Measurements from ENCODE around the gene BCL2L15.

- TF ChIP-seq CTCF (tag by site-specific recombination; IDR thresholded peaks at IDR 0.05), result no peak
- TF ChIP-seq PRDM2 (tag by site-specific recombination; IDR thresholded peaks at IDR 0.05; ENCODE audit: borderline replicate concordance), result no peak
- TF ChIP-seq MYNN (tag by site-specific recombination; IDR thresholded peaks at IDR 0.05; ENCODE audit: borderline replicate concordance), result no peak
- TF ChIP-seq OSR2 (tag by site-specific recombination; IDR thresholded peaks at IDR 0.05), result no peak
- TF ChIP-seq ZFP37 (tag by site-specific recombination; IDR thresholded peaks at IDR 0.05), result no peak
- no peak for TF ChIP-seq REST (tag by site-specific recombination; IDR thresholded peaks at IDR 0.05)
These were observed 26.5 kb downstream of the BCL2L15 start for GRCh38 chr1:113860891-113861290.
